A549 treated with GW870086 at 1 μM for 4 hours (cell line): ENCODE data around the gene FXYD4. TPM values are rescaled to one million over a fixed set of nuclear protein-coding genes. Genes with fewer than 3 reads are reported as not detected.

Experiments
- total RNA-seq: library from RNA; stranded (reverse); fragments of 200-300 nt; extraction: Qiagen RNA extraction; gene quantifications from 5 replicates; pipeline ENCODE4 v1.2.3, GENCODE V29; 2022; ENCODE audit warnings: low read depth

Gene FXYD4
- total RNA-seq, result not detected in 5 replicates

DNA sequence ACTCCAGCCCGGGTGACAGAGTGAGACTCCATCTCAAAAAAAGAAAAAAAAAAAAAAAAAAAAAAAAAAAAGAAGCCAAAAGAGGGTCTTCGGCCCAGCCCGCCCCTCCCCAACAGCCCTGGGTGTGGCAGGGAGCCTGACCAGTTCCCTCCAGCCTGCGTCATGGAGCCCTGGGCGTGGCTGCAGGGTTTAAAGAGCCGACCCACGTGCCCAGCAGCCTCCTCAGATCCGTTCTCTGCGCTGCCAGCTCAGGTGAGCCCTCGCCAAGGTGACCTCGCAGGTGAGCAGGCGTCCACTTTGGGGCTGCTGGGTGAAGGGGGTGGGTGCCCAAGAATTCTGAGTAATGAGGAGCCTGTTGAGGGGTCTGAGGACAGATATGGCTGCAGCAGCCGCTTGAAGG lies at the start of gene FXYD4:
Gene FXYD4 (plus strand): TSS at position 219 of the 400 bp plus-strand sequence. CDS start 2,111 bp downstream, outside the sequence.

DNA sequence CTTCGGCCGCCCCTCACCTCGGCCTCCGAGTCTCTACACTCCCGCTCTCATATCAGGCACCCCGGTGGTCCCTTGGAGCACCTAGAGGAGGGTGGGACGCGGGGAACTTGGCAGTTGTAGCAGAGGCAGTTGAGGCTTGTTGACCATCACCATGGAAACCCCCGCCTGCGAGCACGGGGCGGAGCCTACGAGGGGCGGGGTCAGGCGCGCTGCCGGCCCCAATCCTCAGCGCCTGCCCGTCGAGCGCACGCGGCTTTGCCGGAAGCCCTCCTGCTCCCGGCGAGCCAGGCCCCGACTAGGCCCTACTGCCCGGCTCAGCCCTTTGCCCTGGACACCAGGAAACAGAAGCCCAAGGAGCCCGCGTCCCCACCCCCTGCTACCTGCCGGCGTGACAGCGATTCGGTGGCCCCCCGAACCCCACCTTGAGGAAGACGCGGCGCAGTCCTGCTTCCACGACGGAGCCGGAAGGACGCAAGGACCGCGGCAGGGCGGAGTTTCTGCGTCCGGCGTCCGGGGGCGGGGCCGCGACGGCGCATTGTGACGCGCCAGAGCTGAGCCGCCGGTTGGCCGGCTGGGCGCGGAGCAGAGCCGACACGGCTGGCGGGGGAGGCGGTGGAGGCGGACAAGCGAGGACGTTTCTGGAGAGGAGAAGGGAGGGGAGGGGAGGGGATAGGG lies 37.4 kb downstream of the FXYD4 start, which contains the start of gene HNRNPF:
Gene HNRNPF (minus strand): TSS at position 477 of the 675 bp plus-strand sequence. CDS start 21,302 bp downstream, outside the sequence.

Other genes starting within 250 kb of the FXYD4 start
- 9.1 to 14.8 TPM (median 13.1 TPM) in 5 replicates for gene CSGALNACT2, start 233.2 kb upstream of the FXYD4 start, total RNA-seq
- gene RASGEF1A, start 104.6 kb upstream of the FXYD4 start, total RNA-seq, result 5.4 to 7.1 TPM (median 5.9 TPM) in 5 replicates
- 305 to 356 TPM (median 349 TPM) in 5 replicates for gene HNRNPF, start 37.5 kb downstream of the FXYD4 start, total RNA-seq
- 5.5 to 8.4 TPM (median 6.5 TPM) in 5 replicates for gene ZNF487, start 65.5 kb downstream of the FXYD4 start, total RNA-seq
- gene ZNF239, start 203.0 kb downstream of the FXYD4 start, total RNA-seq, result 1.7 to 2.5 TPM (median 2.3 TPM) in 5 replicates
- 1.1 to 2.2 TPM (median 1.9 TPM) in 5 replicates for gene ZNF485, start 234.8 kb downstream of the FXYD4 start, total RNA-seq